Lung (tissue), 12 donors: ENCODE measurements around the gene ITPK1. TPM values are rescaled to one million over a fixed set of nuclear protein-coding genes. Genes with fewer than 3 reads are reported as not detected.

Experiments
- ATAC-seq: fragments of 200-7000 bp; cut with Tn5 transposase; one replicate; pipeline ENCODE4 v1.9.1; 2020; ENCODE audit warnings: moderate number of reproducible peaks; ENCODE audit not compliant: insufficient read depth, low FRiP score
- DNase-seq, 3 donors: peaks; one replicate each; pipeline ENCODE4 v3.0.0-alpha.2; 2013 to 2017
- H3K27ac ChIP-seq, 2 donors: one replicate each; pipeline ENCODE4 v1.5.1; 2013; ENCODE audit warnings: mild to moderate bottlenecking in 2 of 2, moderate library complexity in 2 of 2, control low read depth in 1 of 2, inconsistent platforms in 1 of 2, low read depth in 1 of 2, low read length in 1 of 2
- H3K27me3 ChIP-seq, 3 donors: one replicate each; pipeline ENCODE4 v1.5.1; 2013; ENCODE audit warnings: low read length in 2 of 3; ENCODE audit not compliant: control insufficient read depth in 3 of 3, insufficient read depth in 3 of 3
- H3K36me3 ChIP-seq, 4 donors: one replicate each; pipeline ENCODE4 v1.5.1; 2013; ENCODE audit warnings: low read length in 4 of 4, mild to moderate bottlenecking in 1 of 4, moderate library complexity in 1 of 4; ENCODE audit not compliant: control insufficient read depth in 4 of 4, insufficient read depth in 4 of 4
- H3K4me1 ChIP-seq, 5 donors: one replicate each; pipeline ENCODE4 v1.5.1; 2013; ENCODE audit warnings: low read length in 5 of 5, mild to moderate bottlenecking in 2 of 5, moderate library complexity in 1 of 5; ENCODE audit not compliant: control insufficient read depth in 5 of 5, insufficient read depth in 5 of 5
- H3K4me3 ChIP-seq: one replicate; pipeline ENCODE4 v1.5.1; 2013; ENCODE audit warnings: mild to moderate bottlenecking, control low read depth, moderate library complexity
- H3K9ac ChIP-seq, 2 donors: one replicate each; pipeline ENCODE4 v1.5.1; 2013; ENCODE audit warnings: low read length in 2 of 2, control low read depth in 1 of 2; ENCODE audit not compliant: insufficient read depth in 1 of 2
- H3K9me3 ChIP-seq, 4 donors: one replicate each; pipeline ENCODE4 v1.5.1; 2013; ENCODE audit warnings: low read length in 3 of 4, mild to moderate bottlenecking in 1 of 4, moderate library complexity in 1 of 4; ENCODE audit not compliant: control insufficient read depth in 4 of 4, insufficient read depth in 3 of 4
- CTCF ChIP-seq: IDR thresholded peaks from 2 replicates; pipeline ENCODE4 v1.5.1; 2012; ENCODE audit warnings: mild to moderate bottlenecking; ENCODE audit errors: control extremely low read depth, extremely low read depth
- WGBS, 2 donors: extraction: QIAGEN DNeasy Blood & Tissue Kit; methylation state at CpG; one replicate each; pipeline ENCODE4 v1.1.7; 2013; 5-methylcytosine and 5-hydroxymethylcytosine counted together
- polyA plus RNA-seq, 2 donors: library from polyadenylated mRNA; stranded (reverse); fragments of 200-250 nt; gene quantifications; one replicate each; pipeline ENCODE4 v1.2.1, GENCODE V29; 2013
- total RNA-seq, 2 donors: library from RNA; depleted of rRNA in 1 of 2; stranded (reverse); fragments of >200 nt in 1 of 2; gene quantifications; one replicate each; pipeline ENCODE4 v1.2.1, GENCODE V29; 2014 to 2021
- donor health status: control.
- donor health status: control.
- donor health status: Bipolar disorder and iron deficiency.
- donor health status: healthy.
- donor health status: DM: yes; HTN: yes; CAD: no.

The ITPK1 gene
- total and polyA plus RNA-seq, 4 donors: 17.5 to 99.4 (median 45.3) TPM

DNA sequence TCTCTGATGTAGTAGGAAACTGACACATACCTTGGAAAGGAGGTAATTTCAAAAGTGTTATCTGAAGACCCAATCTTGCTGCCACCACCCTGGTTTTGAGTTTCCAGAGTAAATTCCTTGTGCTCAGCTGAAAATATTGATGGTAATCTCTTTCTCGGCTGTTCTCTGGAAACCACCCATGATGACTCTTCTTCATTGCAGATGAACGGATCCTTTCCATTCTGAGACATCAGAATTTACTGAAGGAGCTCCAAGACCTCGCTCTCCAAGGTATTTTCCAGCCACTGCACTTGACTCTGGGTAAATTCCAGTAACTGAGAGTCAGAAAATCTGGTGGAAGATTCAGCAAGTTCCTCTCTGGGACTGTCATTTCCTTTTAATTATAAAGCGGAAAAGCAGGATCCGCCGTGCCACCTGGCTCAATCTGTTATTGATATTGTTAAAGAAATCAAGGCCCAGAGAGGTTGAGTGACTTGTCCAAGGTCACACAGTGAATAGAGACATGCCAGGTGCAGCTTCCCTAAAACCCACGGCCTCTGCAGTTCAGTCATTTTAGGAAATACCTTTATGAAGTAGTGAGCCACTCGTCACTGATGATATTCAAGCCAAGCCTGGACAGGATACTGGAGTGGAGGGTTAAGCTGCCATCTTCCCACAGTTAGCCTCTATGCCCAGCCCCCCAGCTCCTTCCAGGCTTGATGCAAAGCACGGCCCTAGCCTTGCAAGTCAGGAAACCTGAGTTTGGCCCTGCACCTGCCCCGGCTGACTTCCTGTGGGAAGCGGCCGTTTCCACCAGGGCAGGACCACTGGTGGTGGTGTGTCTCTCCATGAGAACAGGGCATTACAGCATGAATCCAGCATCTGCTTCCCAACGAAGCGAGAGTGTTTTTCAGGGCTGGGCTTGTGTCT lies 188.1 kb downstream of the ITPK1 start:
- H3K27me3 ChIP-seq: peaks cover 0 to 8% (median 2%) of the 10 kb centered on the region in 3 donors
- peaks cover 0 to 2% (median 0%) of the 10 kb centered on the region in 4 donors for H3K9me3 ChIP-seq
- H3K36me3 ChIP-seq: no peaks in the 10 kb centered on the region
- no peak overlapping the region for H3K9ac ChIP-seq
- ATAC-seq (no peak), DNase-seq (no peak)
- H3K4me3 ChIP-seq: no peak overlapping the region
- TF ChIP-seq CTCF: no peak
- 62 to 66% methylated on average over 14 of the region's 14 CpGs for WGBS, 2 donors
- no peak overlapping the region for H3K27ac ChIP-seq
- peaks cover 0 to 4% (median 0%) of the 10 kb centered on the region in 5 donors for H3K4me1 ChIP-seq

DNA sequence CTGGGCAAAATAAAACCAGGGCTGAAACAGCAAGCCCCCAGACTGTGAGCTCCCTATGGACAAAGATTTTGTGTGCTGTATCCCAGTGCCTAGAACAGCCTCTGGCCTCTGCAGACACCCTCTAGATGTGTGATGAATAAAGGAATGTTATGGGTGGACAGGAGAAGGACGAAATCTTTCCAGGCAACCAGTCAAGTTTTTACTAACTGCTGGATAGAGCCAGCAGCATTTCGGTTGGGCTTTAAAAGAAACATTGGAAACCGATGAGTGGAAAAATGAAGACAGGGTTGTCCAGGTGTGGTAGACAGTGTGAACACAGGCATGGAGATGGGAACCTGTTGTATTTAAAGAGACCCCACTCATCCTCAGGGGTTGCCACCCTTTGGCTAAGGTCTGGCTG lies 188.8 kb downstream of the ITPK1 start:
- 74 to 91% methylated on average over 3 of the region's 3 CpGs for WGBS, 2 donors
- no peaks in the 10 kb centered on the region for H3K36me3 ChIP-seq
- no peak for ATAC-seq

GRCh38 chr14:92926180-92926845 lies 189.4 kb downstream of the ITPK1 start:
- H3K9me3 ChIP-seq: peaks cover 0 to 3% (median 0%) of the 10 kb centered on the region in 4 donors
- no peak for TF ChIP-seq CTCF
- H3K4me3 ChIP-seq: no peak overlapping the region
- 76 to 84% methylated on average over 5 of the region's 5 CpGs for WGBS, 2 donors
- peaks cover 0 to 4% (median 0%) of the 10 kb centered on the region in 5 donors for H3K4me1 ChIP-seq
- no peak overlapping the region for H3K9ac ChIP-seq
- no peak for DNase-seq
- no peak for ATAC-seq
- H3K36me3 ChIP-seq: no peaks in the 10 kb centered on the region
- H3K27ac ChIP-seq: no peak overlapping the region
- H3K27me3 ChIP-seq: peaks cover 0 to 8% (median 2%) of the 10 kb centered on the region in 3 donors

More for the DNA sequence above, 188.8 kb downstream of the ITPK1 start:
- TF ChIP-seq CTCF: no peak
- no peak overlapping the region for H3K4me3 ChIP-seq
- no peak for DNase-seq
- no peak overlapping the region for H3K27ac ChIP-seq
- peaks cover 0 to 3% (median 0%) of the 10 kb centered on the region in 4 donors for H3K9me3 ChIP-seq
- H3K9ac ChIP-seq: no peak overlapping the region
- peaks cover 0 to 4% (median 0%) of the 10 kb centered on the region in 5 donors for H3K4me1 ChIP-seq
- peaks cover 0 to 8% (median 2%) of the 10 kb centered on the region in 3 donors for H3K27me3 ChIP-seq
